Astrocyte of the cerebellum (primary cell): ENCODE results near the gene CLCN3.
A peak's percentile ranks its signal among the peaks of the same experiment; 100 is the strongest.

Experiments used
- DNase-seq: peaks from one replicate; pipeline ENCODE4 v3.0.0-alpha.2; 2011; ENCODE audit warnings: low read depth
- H3K4me3 ChIP-seq: 2 replicates; pipeline ENCODE4 v1.5.1; 2011; ENCODE audit warnings: mild to moderate bottlenecking, low read depth, low read length, moderate library complexity
- in situ Hi-C: cut with HindIII; loops from 2 replicates; pipeline ENCODE4 v1.10.0; 2017; ENCODE audit warnings: low sequenced_read_pairs
- TF ChIP-seq, protein P1 (sequence below): IDR thresholded peaks from 2 replicates; pipeline ENCODE4 v1.5.1; 2012; ENCODE audit warnings: low read length, low read depth, moderate library complexity, mild to moderate bottlenecking; ENCODE audit errors: missing control alignments

The CLCN3 gene

DNA sequence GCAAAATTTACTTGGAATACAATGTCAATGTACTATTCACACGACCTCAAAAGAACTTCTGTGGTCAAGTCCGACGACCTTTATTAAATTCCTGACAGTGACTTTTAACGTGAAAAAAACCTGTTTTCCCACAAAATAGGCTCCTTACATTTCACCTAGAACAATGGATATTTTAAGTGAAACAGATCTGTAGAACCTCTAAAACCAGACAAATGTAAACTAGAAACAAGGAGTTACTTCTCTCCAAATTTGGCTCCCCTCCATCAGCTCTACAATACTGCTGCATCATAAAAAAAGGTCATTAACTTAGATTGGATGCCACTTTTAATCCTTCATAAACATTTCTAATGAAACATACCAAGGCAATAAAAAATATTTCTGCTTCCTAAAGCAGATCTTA lies 9.2 kb upstream of the CLCN3 start:
- TF ChIP-seq, protein P1, sequence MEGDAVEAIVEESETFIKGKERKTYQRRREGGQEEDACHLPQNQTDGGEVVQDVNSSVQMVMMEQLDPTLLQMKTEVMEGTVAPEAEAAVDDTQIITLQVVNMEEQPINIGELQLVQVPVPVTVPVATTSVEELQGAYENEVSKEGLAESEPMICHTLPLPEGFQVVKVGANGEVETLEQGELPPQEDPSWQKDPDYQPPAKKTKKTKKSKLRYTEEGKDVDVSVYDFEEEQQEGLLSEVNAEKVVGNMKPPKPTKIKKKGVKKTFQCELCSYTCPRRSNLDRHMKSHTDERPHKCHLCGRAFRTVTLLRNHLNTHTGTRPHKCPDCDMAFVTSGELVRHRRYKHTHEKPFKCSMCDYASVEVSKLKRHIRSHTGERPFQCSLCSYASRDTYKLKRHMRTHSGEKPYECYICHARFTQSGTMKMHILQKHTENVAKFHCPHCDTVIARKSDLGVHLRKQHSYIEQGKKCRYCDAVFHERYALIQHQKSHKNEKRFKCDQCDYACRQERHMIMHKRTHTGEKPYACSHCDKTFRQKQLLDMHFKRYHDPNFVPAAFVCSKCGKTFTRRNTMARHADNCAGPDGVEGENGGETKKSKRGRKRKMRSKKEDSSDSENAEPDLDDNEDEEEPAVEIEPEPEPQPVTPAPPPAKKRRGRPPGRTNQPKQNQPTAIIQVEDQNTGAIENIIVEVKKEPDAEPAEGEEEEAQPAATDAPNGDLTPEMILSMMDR, result no peak
- H3K4me3 ChIP-seq, result peak overlapping the region; percentile 77
- in situ Hi-C loops, result no loop called here
- DNase-seq, result no peak

DNA sequence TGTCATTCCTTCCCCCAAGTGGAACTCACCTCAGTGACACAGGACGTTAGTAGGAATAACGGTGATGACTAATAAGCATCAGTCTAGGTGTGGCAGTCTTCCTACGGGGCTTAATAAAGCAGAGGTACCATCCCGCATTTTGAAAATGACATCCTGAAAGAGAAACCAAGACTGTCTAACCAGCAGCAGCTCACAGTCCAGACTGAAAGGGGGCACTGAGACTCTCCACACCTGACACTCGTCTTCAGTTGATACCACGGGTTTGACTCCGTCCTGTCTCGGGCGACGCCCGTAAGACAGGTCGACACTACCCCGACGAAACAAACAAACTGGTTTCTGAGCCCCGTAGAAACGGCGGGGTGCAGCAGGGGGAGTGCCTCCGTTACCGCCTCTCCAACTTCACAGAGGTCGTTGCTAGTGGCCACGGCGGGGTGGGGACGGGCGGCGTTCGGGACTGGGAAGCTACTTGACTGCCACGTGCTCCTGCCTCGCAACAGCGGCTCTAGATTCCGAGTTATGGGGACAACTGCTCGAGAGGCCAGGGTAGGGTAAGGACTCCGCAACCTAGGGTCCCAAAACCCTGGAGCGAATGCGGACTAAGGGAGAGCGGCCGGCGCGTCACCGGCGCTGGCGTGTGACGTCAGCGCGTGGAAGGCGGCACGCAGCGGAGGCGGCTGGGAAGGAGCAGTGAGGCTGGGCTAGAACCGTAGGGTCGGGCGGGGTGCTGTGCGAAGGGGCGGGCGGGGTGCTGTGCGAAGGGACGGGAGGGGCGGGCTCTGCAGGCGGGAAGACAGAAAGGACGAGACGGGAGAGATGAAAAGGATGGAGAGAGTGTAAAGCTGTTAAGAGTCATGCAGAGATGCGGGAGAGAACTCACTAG lies 8.1 kb upstream of the CLCN3 start, which contains the start of gene NEK1:
Gene NEK1 (minus strand): TSS at position 593 of the 880 bp plus-strand sequence. CDS start 9,953 bp downstream, outside the sequence.
- TF ChIP-seq, protein P1, result no peak
- DNase-seq, result peak; percentile 52
- peak within 1 kb of the TSS; percentile 77 for H3K4me3 ChIP-seq
- in situ Hi-C loops, result no loop called here

DNA sequence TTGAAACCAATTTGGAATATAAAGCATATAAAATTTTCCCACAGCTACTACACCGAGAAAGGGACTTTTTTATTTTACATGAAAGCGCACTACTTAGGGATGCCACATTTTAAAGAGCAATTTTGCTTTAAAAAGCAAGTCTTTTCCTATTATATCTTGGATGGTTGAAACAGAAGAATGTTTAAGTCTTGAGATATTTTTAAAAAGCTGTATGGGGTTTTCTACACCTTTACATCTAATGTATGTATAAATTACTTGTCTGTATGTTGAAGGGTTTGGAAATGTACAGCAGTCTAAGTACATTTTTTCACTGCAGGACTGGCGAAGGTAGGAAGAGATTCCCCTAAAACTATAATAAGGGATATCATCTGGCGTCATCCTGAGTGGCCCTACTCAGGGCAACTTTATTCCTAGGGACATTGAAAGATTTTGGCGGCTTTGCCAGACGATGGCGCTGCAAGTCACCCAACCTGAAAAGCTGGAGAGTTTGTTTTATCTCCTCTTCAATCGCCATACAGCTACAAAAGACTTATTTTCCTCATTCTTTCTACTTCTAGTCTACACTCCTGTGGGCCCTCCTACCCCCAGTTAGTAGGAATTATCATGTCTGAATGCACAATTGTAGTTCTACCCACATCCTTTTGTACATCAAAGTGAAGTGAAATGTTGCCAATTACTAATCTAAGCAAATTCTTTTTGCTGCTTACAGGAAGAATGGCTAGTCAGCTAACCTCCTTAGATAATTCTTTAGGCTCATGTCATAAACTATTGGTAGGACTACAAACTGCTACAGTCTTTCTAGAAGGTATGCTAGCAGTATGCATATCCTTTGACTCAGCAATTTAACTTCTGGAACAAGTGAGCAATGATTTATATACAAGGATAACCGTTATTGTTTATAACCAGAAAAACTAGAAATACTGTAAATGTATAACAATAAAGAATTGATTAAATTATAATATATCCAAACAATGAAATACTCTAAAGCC lies 7.2 kb upstream of the CLCN3 start:
- H3K4me3 ChIP-seq, result peak overlapping the region; percentile 77
- in situ Hi-C loops, result no loop called here
- DNase-seq, result peak; percentile 64
- TF ChIP-seq, protein P1, result peak; percentile 78

DNA sequence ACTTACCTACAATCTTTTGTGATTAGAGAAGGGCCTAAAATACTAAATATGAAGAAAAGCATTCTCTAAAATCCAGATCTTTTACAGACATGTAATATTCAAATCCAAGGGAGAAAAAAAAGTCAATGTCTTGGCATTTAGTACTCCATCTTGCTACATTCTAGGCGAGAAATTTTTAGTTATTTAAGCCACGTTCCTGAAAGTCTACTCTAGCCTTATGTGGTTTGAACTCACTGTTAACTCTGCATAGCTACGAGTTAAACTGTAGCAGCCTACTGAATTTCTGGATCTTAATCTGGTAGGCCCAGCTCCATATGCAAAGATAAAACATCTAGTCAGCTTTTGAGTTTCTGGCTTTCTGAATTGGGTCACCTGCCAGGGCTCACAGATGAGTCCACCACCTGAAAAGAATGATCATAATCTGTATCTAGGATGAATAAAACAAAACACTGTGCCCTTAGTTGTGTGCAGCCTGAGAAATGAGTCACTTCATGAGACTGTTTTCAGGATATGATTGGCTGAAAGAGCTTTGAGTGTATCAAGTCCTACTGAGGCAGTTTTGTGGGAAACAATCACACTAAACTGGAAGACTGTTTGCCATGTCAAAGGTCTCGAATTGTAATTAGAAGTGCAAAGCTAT lies 4.8 kb upstream of the CLCN3 start:
- TF ChIP-seq, protein P1, result no peak
- no peak overlapping the region for H3K4me3 ChIP-seq
- no peak for DNase-seq
- in situ Hi-C loops, result no loop called here

DNA sequence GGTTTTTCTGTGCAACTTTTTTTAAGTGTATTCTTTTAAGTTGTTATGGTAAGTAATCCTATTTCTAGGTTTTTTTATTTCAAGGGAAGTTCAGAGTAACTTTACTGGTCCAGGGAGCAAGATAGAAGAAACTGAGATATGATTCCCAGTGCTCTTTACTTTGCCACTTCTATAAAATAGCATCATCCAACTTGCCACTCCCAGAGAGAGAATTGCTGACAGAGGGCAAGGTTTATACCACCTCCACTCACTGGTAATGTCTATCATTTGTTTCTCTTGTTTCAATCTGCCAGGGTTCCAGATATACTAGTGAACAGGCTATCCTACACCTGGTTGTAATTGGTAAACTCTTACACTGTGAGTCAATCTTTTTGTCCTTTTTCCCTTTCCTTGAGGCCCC lies 3.5 kb upstream of the CLCN3 start:
- in situ Hi-C loops, result no loop called here
- no peak overlapping the region for H3K4me3 ChIP-seq
- TF ChIP-seq, protein P1, result no peak
- no peak for DNase-seq

DNA sequence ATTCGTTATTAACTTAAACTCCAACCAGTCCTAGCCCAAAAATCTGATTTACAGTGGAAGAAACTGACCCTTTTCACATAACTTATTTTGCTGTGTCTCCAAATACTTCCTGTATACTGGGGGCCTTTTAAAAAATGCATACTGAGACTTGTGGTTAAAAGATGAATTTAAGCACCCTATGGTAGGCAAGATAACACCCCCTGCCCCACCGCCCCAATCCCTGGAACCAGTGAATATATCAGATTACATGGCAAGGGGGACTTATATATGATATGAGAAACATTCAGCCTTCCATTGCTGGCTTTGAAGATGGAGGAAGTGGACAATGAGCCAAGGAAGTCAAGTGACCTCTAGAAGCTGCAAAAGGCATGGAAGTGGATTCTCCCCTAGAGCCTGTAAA lies 3.1 kb upstream of the CLCN3 start:
- no peak for DNase-seq
- TF ChIP-seq, protein P1, result no peak
- no peak overlapping the region for H3K4me3 ChIP-seq
- in situ Hi-C loops, result no loop called here
